ENCODE results near the gene PTX3. TPM values are rescaled to one million over a fixed set of nuclear protein-coding genes. Genes with fewer than 3 reads are reported as not detected.

The PTX3 gene
- polyA plus RNA-seq, 1 donor from 2014 or later = 0.57 TPM

DNA sequence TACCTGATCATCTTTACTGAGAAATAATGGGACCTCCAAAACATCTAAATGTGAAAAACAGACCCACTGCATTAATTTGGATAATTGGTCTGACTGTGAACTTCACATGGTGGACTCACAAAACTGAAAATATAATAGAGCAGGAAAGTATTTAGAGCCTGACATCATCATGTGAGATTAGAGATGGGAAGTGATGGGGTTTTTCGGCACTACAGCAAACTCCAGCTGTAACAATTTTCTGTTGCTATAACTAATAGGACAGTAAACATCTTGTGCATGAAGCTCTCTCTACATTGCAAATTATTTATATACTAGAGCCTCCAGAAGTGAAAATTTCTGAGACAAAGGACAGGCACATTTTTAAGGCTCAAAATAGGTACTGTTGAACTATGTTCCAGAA, 34.4 kb downstream of the PTX3 start:
- no peaks in the 10 kb centered on the region for H3K79me2 ChIP-seq (replicated peaks; ENCODE audit: insufficient read depth, low read length)
- TF ChIP-seq RAD21 (conservative IDR thresholded peaks at IDR 0.05) = no peak
- no peak for TF ChIP-seq SMC3 (conservative IDR thresholded peaks at IDR 0.05; ENCODE audit: poor library complexity)
- TF ChIP-seq TAF1 (IDR thresholded peaks at IDR 0.05; ENCODE audit: low read depth) = no peak
- TF ChIP-seq MXI1 (conservative IDR thresholded peaks at IDR 0.05; ENCODE audit: poor library complexity, severe bottlenecking) = no peak
- TF ChIP-seq POLR2AphosphoS5 (IDR thresholded peaks at IDR 0.05) = no peak
- TF ChIP-seq, protein P1, sequence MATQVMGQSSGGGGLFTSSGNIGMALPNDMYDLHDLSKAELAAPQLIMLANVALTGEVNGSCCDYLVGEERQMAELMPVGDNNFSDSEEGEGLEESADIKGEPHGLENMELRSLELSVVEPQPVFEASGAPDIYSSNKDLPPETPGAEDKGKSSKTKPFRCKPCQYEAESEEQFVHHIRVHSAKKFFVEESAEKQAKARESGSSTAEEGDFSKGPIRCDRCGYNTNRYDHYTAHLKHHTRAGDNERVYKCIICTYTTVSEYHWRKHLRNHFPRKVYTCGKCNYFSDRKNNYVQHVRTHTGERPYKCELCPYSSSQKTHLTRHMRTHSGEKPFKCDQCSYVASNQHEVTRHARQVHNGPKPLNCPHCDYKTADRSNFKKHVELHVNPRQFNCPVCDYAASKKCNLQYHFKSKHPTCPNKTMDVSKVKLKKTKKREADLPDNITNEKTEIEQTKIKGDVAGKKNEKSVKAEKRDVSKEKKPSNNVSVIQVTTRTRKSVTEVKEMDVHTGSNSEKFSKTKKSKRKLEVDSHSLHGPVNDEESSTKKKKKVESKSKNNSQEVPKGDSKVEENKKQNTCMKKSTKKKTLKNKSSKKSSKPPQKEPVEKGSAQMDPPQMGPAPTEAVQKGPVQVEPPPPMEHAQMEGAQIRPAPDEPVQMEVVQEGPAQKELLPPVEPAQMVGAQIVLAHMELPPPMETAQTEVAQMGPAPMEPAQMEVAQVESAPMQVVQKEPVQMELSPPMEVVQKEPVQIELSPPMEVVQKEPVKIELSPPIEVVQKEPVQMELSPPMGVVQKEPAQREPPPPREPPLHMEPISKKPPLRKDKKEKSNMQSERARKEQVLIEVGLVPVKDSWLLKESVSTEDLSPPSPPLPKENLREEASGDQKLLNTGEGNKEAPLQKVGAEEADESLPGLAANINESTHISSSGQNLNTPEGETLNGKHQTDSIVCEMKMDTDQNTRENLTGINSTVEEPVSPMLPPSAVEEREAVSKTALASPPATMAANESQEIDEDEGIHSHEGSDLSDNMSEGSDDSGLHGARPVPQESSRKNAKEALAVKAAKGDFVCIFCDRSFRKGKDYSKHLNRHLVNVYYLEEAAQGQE (IDR thresholded peaks at IDR 0.05; ENCODE audit: borderline replicate concordance) = no peak
- TF ChIP-seq, protein P2, sequence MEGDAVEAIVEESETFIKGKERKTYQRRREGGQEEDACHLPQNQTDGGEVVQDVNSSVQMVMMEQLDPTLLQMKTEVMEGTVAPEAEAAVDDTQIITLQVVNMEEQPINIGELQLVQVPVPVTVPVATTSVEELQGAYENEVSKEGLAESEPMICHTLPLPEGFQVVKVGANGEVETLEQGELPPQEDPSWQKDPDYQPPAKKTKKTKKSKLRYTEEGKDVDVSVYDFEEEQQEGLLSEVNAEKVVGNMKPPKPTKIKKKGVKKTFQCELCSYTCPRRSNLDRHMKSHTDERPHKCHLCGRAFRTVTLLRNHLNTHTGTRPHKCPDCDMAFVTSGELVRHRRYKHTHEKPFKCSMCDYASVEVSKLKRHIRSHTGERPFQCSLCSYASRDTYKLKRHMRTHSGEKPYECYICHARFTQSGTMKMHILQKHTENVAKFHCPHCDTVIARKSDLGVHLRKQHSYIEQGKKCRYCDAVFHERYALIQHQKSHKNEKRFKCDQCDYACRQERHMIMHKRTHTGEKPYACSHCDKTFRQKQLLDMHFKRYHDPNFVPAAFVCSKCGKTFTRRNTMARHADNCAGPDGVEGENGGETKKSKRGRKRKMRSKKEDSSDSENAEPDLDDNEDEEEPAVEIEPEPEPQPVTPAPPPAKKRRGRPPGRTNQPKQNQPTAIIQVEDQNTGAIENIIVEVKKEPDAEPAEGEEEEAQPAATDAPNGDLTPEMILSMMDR (IDR thresholded peaks at IDR 0.05; ENCODE audit: poor library complexity, severe bottlenecking) = no peak
- no peak for TF ChIP-seq EZH2 (IDR thresholded peaks at IDR 0.05; ENCODE audit: borderline replicate concordance, insufficient read depth, low read length, poor library complexity, severe bottlenecking)
- TF ChIP-seq EP300 (conservative IDR thresholded peaks at IDR 0.05; ENCODE audit: poor library complexity, severe bottlenecking) = no peak
- H3K36me3 ChIP-seq (ENCODE audit: insufficient read depth, low read length) = no peaks in the 10 kb centered on the region
- no peaks in the 10 kb centered on the region for H4K20me1 ChIP-seq (ENCODE audit: insufficient read depth)
- no peaks in the 10 kb centered on the region for H3K27me3 ChIP-seq (ENCODE audit: insufficient read depth, low read depth, low read length)
- H3K4me3 ChIP-seq (ENCODE audit: low read length) = no peak overlapping the region
- H3K27ac ChIP-seq (ENCODE audit: low read length) = no peak overlapping the region
- H3K9ac ChIP-seq (ENCODE audit: low read length) = no peak overlapping the region
- H3F3A ChIP-seq (ENCODE audit: insufficient read depth, low read length, poor library complexity, severe bottlenecking) = no peaks in the 10 kb centered on the region
- no peak overlapping the region for H2AFZ ChIP-seq (ENCODE audit: low read depth, low read length)
- no peaks in the 10 kb centered on the region for H3K9me3 ChIP-seq (ENCODE audit: low read length)
- H3K9me2 ChIP-seq (ENCODE audit: insufficient read depth, low read length) = no peaks in the 10 kb centered on the region
- no peak overlapping the region for H3K4me2 ChIP-seq (ENCODE audit: low read length)

DNA sequence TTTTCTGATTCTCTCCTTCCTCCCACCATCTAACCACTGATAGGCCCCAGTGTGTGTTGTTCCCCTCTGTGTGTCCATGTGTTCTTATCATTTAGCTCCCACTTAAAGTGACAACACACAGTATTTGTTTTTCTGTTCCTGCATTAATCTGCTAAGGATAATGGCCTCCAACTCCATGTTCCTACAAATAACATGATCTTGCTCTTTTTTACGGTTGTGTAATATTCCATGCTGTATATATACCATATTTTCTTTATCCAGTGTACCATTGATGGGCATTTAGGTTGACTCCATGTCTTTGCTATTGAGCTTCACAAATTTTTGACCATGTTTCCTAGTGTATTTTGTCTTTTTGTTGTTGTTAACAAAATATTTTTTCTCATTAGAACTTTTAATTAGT, 36.0 kb downstream of the PTX3 start:
- no peak overlapping the region for H2AFZ ChIP-seq (ENCODE audit: low read depth, low read length)
- TF ChIP-seq, protein P2 (IDR thresholded peaks at IDR 0.05; ENCODE audit: poor library complexity, severe bottlenecking) = no peak
- TF ChIP-seq TAF1 (IDR thresholded peaks at IDR 0.05; ENCODE audit: low read depth) (no peak), EZH2 (IDR thresholded peaks at IDR 0.05; ENCODE audit: borderline replicate concordance, insufficient read depth, low read length, poor library complexity, severe bottlenecking) (no peak), SMC3 (conservative IDR thresholded peaks at IDR 0.05; ENCODE audit: poor library complexity) (no peak), POLR2AphosphoS5 (IDR thresholded peaks at IDR 0.05) (no peak), RAD21 (conservative IDR thresholded peaks at IDR 0.05) (no peak), EP300 (conservative IDR thresholded peaks at IDR 0.05; ENCODE audit: poor library complexity, severe bottlenecking) (no peak), MXI1 (conservative IDR thresholded peaks at IDR 0.05; ENCODE audit: poor library complexity, severe bottlenecking) (no peak)
- TF ChIP-seq, protein P1 (IDR thresholded peaks at IDR 0.05; ENCODE audit: borderline replicate concordance) = no peak
- no peaks in the 10 kb centered on the region for H3K9me3 ChIP-seq (ENCODE audit: low read length)
- H3K4me3 ChIP-seq (ENCODE audit: low read length) = no peak overlapping the region
- no peaks in the 10 kb centered on the region for H3K79me2 ChIP-seq (replicated peaks; ENCODE audit: insufficient read depth, low read length)
- H3K9ac ChIP-seq (ENCODE audit: low read length) = no peak overlapping the region
- no peaks in the 10 kb centered on the region for H3F3A ChIP-seq (ENCODE audit: insufficient read depth, low read length, poor library complexity, severe bottlenecking)
- no peaks in the 10 kb centered on the region for H3K9me2 ChIP-seq (ENCODE audit: insufficient read depth, low read length)
- H3K27me3 ChIP-seq (ENCODE audit: insufficient read depth, low read depth, low read length) = no peaks in the 10 kb centered on the region
- H4K20me1 ChIP-seq (ENCODE audit: insufficient read depth) = no peaks in the 10 kb centered on the region
- H3K36me3 ChIP-seq (ENCODE audit: insufficient read depth, low read length) = no peaks in the 10 kb centered on the region
- no peak overlapping the region for H3K4me2 ChIP-seq (ENCODE audit: low read length)
- no peak overlapping the region for H3K27ac ChIP-seq (ENCODE audit: low read length)

All from neural cell (in vitro differentiated cells).